Medulla oblongata (tissue), 1 donor: ENCODE measurements around the gene ERI3.
A peak's percentile ranks its signal among the peaks of the same experiment; 100 is the strongest.

Experiments used
- DNase-seq: peaks from one replicate; pipeline ENCODE4 v3.0.0-alpha.2; 2015; ENCODE audit errors: extremely low spot score

Gene ERI3

GRCh38 chr1:44354840-44355581 lies at the start of gene ERI3:
Gene ERI3 (minus strand): TSS chr1:44355257. CDS start chr1:44355026, 231 bp downstream.
- DNase-seq: peak; percentile 99

- DNase-seq: no peak
Observed at GRCh38 chr1:44401256-44402228, 46.5 kb upstream of the ERI3 start.

GRCh38 chr1:44390277-44390676 lies 35.2 kb upstream of the ERI3 start:
- DNase-seq: no peak

GRCh38 chr1:44389437-44389836 lies 34.4 kb upstream of the ERI3 start:
- no peak for DNase-seq

- no peak for DNase-seq
Observed at GRCh38 chr1:44388551-44388950, 33.5 kb upstream of the ERI3 start.

GRCh38 chr1:44380666-44381177 lies 25.7 kb upstream of the ERI3 start:
- DNase-seq: peak; percentile 45

- DNase-seq: peak; percentile 82
Observed at GRCh38 chr1:44377925-44378784, 23.1 kb upstream of the ERI3 start.

- no peak for DNase-seq
Observed at GRCh38 chr1:44375547-44375946, 20.5 kb upstream of the ERI3 start.

- no peak for DNase-seq
Observed at GRCh38 chr1:44371206-44371605, 16.1 kb upstream of the ERI3 start.

- DNase-seq: no peak
Observed at GRCh38 chr1:44368471-44369151, 13.6 kb upstream of the ERI3 start.

- no peak for DNase-seq
Observed at GRCh38 chr1:44367944-44368343, 12.9 kb upstream of the ERI3 start.

GRCh38 chr1:44366371-44366975 lies 11.4 kb upstream of the ERI3 start:
- no peak for DNase-seq

GRCh38 chr1:44361478-44361877 lies 6.4 kb upstream of the ERI3 start:
- no peak for DNase-seq

GRCh38 chr1:44359234-44359935 lies 4.3 kb upstream of the ERI3 start:
- DNase-seq: no peak

- DNase-seq: no peak
Observed at GRCh38 chr1:44357710-44358109, 2.7 kb upstream of the ERI3 start.

GRCh38 chr1:44355582-44356305 lies 687 bp upstream of the ERI3 start:
- no peak for DNase-seq

GRCh38 chr1:44354268-44354839 lies 703 bp downstream of the ERI3 start:
- no peak for DNase-seq

- no peak for DNase-seq
Observed at GRCh38 chr1:44353604-44354003, 1.5 kb downstream of the ERI3 start.

GRCh38 chr1:44351289-44351688 lies 3.8 kb downstream of the ERI3 start:
- DNase-seq: no peak
